Right ventricle myocardium superior (tissue), 1 donor: ENCODE data around the gene PIEZO1. TPM values are rescaled to one million over a fixed set of nuclear protein-coding genes. Genes with fewer than 3 reads are reported as not detected.
"Not testable (repeated sequence)": the region's sequence is repeated elsewhere in the genome, so short reads cannot be mapped to it uniquely, and the experiment has no call there.

Experiments
- ATAC-seq: fragments of 200-7000 bp; cut with Tn5 transposase; one replicate; pipeline ENCODE4 v1.9.1; 2020; ENCODE audit warnings: mild to moderate bottlenecking; ENCODE audit not compliant: poor library complexity
- DNase-seq: peaks from one replicate; pipeline ENCODE4 v3.0.0-alpha.2; 2020
- intact Hi-C: fragments of 100-400 bp; cut with DNase I; formaldehyde crosslinking; loops from one replicate; pipeline ENCODE4 v1.11.2; 2022
- total RNA-seq: library from RNA; stranded (reverse); fragmentation: NEBNext Ultra II Directional; extraction: Animal tissue kit (Norgen Biotek cat#: 25700); gene quantifications from one replicate; pipeline ENCODE4 v1.2.1, GENCODE V29; 2021
- donor health status: DM: no; HTN: yes; CAD: no; lungs with severe emphysema.

Gene PIEZO1
- total RNA-seq, 1 donor from 2014 or later: 15.9 TPM

DNA sequence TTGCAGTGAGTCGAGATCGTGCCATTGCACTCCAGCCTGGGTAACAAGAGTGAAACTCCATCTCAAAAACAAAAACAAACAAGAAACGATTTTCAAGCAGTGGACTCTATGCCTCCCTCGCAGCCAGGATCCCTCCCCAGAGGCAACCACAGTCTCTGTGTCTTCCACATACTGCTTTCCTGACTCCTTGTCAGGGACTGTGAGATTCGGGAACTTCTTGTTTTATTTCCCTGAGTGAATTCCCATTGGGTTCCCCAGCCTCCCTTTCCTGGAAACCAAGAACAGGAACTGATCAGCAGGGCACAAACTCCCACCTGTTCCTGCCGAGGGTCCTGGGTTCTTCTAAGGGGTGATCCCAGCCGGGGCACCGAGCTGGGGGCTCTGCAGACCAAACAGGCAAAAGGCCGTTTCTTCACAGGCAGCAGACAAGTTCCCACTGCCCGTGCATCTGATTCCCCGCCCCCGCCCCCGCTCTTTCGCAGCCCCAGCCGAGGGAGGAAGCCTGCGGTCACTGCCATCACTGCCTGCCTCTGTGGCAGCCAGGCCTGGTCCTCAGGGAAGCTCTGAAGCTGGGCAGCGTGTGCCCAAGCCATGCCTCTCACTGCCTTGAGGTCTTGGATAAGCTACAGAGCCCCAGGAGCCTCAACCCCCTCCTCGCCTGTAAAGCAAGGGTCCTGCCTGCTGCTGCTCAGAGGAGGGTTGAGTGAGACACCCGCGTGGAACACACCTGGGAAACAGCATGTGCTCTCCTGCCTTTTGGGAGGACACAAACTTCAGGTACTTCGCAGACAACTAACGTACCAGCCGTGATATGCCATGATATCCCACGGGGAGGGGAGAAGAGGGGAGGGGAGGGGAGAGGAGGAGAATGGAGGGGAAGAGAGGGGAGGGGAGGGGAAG lies 5.5 kb upstream of the PIEZO1 start:
- DNase-seq (peak; percentile 75), ATAC-seq (peak; percentile 67)
- intact Hi-C loops: no loop called here

GRCh38 chr16:88789594-88789993 lies 4.6 kb upstream of the PIEZO1 start:
- ATAC-seq (no peak), DNase-seq (no peak)
- intact Hi-C loops: no loop called here

GRCh38 chr16:88788749-88789148 lies 3.7 kb upstream of the PIEZO1 start:
- ATAC-seq, DNase-seq, intact Hi-C loops: not testable (repeated sequence)

DNA sequence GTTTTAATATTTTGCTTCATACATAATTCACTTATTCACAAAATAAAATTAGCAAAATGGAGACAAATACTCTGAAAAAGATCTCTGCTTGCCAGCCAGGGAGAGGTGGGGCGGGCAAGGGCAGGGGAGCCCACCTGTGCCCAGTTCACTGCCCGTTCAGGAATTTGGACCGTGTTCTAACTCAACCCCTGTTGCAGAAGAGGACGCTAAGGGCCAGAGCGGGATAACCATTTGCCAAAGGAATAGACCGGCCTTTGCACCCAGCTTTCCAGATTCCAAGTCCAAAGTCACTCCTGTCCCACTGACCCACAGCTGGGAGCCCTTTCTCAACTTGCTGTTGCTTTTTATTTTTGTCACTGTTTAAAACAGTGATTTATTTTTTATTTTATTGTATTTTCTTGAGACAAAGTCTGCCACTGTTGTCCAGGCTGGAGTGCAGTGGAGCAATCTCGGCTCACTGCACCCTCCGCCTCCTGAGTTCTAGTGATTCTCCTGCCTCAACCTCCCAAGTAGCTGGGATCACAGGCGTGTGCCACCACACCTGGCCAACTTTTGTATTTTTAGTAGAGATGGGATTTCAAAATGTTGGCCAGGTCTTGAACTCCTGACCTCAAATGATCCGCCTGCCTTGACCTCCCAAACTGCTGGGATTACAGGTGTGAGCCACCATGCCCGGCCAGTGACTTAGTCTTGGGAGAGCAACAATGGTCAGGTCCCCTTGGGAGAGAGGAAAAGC lies 2.7 kb upstream of the PIEZO1 start:
- no peak for DNase-seq
- no peak for ATAC-seq
- intact Hi-C loops: no loop called here

DNA sequence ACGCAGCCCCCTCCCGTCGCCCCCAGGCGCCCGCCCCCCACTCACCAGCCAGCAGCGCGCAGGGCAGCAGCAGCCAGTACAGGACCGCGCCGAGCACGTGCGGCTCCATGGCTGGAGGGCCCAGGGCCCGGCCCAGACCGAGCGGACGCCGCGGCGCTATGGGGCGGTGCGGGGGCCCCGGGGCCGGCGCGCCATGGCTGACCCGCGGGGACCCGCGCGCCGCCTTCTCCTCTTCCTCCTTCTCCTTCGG lies 239 bp downstream of the PIEZO1 start:
- ATAC-seq: peak; percentile 32
- DNase-seq: no peak
- intact Hi-C loops: loop anchor here (2.0 kb wide), 1 partner anchor 40 kb away; no protein-coding TSS in a partner anchor

GRCh38 chr16:88784074-88784855 lies 755 bp downstream of the PIEZO1 start:
- ATAC-seq: peak; percentile 69
- peak; percentile 84 for DNase-seq
- intact Hi-C loops: loop anchor here (2.0 kb wide), 1 partner anchor 39 kb away; no protein-coding TSS in a partner anchor

- intact Hi-C loops: loop anchor here (2.0 kb wide), 1 partner anchor 39 kb away; no protein-coding TSS in a partner anchor
- ATAC-seq (peak; percentile 20), DNase-seq (no peak)
Measured at GRCh38 chr16:88783391-88784073, 1.5 kb downstream of the PIEZO1 start.

DNA sequence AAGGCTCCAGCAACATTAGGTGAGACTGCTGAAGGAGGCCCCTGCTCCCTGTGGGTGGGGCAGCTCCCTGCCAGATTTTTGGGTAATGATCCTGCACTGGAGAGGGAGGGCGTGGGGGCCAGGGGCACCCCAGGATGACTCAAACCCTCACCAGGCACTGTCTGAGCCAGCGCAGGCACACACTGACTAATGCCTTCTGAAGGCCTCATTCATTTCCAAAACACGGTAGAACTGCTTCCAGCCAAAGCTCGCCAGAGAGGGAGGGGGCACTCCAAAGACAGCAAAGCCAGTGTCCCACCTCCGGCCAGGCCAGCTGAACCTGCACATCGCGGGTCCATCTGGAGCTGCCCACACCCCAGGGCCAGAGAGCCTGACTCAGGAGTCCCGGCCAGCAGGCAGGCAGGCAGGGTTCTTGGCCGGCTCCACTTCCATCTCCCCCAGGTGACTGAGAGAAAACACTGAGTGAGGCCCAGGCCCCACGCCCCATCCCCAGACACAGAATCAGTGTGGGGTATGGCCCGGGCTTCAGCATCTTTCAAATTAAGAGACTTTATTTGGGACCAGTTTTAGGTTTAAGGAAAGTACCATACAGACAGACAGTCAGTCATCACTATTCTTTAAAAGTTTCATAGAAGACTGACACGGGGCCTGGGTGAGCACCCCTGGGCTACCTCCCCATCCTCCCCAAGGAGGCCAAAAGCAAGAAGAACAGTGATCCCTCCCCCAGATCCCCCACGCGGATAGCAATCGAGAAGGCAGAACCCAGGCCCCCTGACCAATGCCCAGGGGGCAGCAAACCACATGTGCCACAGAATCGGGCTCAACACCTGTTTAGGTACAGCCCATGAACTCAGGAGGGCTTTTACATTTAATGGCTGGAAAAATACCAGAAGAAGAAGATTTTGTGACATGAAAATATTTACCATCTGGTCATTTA lies 2.3 kb downstream of the PIEZO1 start:
- DNase-seq: no peak
- intact Hi-C loops: no loop called here
- no peak for ATAC-seq

- DNase-seq (peak; percentile 78), ATAC-seq (peak; percentile 14)
- intact Hi-C loops: no loop called here
Measured at GRCh38 chr16:88781140-88782077, 3.6 kb downstream of the PIEZO1 start.

- intact Hi-C loops: no loop called here
- no peak for DNase-seq
- no peak for ATAC-seq
Measured at GRCh38 chr16:88780142-88781062, 4.6 kb downstream of the PIEZO1 start.

DNA sequence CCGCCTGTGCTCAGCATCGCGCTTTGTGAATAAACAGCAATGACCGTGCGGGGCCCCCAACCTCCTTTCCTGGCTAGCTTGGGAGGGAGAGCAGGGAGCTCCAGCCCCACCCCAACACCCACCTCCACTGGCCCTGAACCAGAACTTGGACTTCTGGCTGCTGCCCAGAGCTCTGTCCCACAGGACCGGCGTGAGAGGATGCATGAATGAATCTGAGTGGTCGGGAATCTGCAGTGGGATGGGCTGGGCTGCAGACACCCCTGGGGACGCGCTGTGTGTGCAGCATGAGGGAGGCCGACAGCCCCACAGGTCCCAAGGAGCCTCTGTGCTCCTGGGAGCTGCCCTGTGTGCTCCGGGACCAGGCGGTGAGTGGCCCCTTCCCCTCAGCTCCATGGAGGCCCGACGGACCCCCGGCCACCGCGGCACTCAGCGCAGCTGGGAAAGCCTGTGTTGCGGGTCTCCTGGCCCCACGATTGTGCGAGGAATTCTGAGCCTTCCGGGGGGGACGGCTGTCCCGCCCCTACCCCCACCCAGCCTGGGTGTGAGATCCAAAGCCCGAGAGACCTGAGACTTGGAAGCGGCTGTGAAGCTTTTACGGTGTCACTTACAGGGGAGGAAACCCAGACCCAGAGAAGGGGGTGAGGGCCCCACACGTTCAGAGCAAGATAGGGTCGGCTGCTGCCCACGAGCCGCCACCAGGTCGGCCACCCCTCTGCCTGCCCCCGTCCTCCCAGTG lies 5.4 kb downstream of the PIEZO1 start:
- DNase-seq (peak; percentile 64), ATAC-seq (no peak)
- intact Hi-C loops: no loop called here

DNA sequence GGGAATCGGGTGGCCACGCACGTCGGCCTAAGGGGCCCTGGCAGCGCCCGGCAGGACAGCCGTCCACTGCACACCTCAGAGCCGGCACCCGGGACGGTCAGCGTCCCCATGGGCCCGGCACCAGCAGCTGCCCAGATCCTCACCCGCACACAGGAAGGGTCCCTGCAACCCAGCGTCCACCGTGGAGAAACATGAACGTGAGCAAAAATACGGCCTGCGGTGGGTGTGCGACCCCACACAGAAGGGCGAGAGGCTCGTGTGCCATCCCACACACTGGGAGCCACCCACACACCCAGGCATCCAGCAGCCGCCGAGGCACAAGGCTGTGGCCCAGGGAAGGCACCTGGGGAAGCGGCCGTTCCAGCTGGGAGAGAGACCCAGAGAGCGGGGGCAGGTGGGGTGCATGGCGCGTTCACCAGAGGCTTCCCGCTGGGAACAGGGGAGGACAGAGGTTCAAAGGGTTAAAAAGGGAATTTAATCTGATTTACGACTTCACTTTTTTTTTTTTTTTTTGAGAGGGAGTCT lies 6.4 kb downstream of the PIEZO1 start:
- DNase-seq (no peak), ATAC-seq (no peak)
- intact Hi-C loops: no loop called here

- ATAC-seq (no peak), DNase-seq (no peak)
- intact Hi-C loops: no loop called here
Measured at GRCh38 chr16:88778271-88778525, 6.8 kb downstream of the PIEZO1 start.

- DNase-seq (no peak), ATAC-seq (no peak)
- intact Hi-C loops: no loop called here
Measured at GRCh38 chr16:88777471-88778270, 7.3 kb downstream of the PIEZO1 start.
